ENCODE data around the gene PSME2.
"Not testable (repeated sequence)": the region's sequence is repeated elsewhere in the genome, so short reads cannot be mapped to it uniquely, and the experiment has no call there.

PSME2 gene

GRCh38 chr14:24113801-24114531, 32.4 kb downstream of the PSME2 start:
- Histone ChIP-seq H3K36me3 (ENCODE audit: control insufficient read depth, insufficient read depth, low read length) (peaks cover 14% of the 10 kb centered on the region), H3K27me3 (replicated peaks; ENCODE audit: control insufficient read depth, insufficient read depth, low read length, poor library complexity, severe bottlenecking) (no peaks in the 10 kb centered on the region), H3K4me1 (ENCODE audit: control insufficient read depth, insufficient read depth, low read length, poor library complexity, severe bottlenecking) (peaks cover 15% of the 10 kb centered on the region), H3K4me3 (ENCODE audit: insufficient read depth, low read depth, low read length, poor library complexity, severe bottlenecking) (peak overlapping the region; percentile 69), H3K27ac (ENCODE audit: insufficient read depth, low read length, poor library complexity, severe bottlenecking) (peak overlapping the region; percentile 98), H3K9me3 (ENCODE audit: control insufficient read depth, low read length) (no peaks in the 10 kb centered on the region)
- peak; percentile 64 to 79 (median 75) for DNase-seq

GRCh38 chr14:24113379-24113800, 33.0 kb downstream of the PSME2 start:
- Histone ChIP-seq H3K4me3 (ENCODE audit: insufficient read depth, low read depth, low read length, poor library complexity, severe bottlenecking) (peak overlapping the region; percentile 69), H3K36me3 (ENCODE audit: control insufficient read depth, insufficient read depth, low read length) (peaks cover 8% of the 10 kb centered on the region), H3K9me3 (ENCODE audit: control insufficient read depth, low read length) (no peaks in the 10 kb centered on the region), H3K27me3 (replicated peaks; ENCODE audit: control insufficient read depth, insufficient read depth, low read length, poor library complexity, severe bottlenecking) (no peaks in the 10 kb centered on the region), H3K4me1 (ENCODE audit: control insufficient read depth, insufficient read depth, low read length, poor library complexity, severe bottlenecking) (peaks cover 19% of the 10 kb centered on the region), H3K27ac (ENCODE audit: insufficient read depth, low read length, poor library complexity, severe bottlenecking) (peak overlapping the region; percentile 98)
- no peak for DNase-seq

DNA sequence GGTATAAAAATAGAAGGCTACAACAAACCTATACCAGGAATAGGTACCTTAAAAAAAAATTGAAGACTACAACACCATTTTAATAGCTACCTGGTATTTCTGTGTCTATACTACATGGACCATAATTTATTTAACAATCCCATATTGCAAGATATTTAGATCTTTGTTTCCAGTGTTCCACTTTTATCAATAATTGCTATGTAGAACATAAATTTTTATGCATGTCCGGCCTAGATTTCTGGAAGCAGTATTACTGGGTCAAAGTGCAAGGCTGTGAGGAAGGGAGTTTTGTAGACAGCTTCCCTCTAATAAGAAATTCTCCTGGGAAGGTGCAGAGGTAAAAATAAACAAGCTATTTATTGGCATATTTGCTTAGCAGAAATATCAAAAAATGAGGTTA, 35.9 kb downstream of the PSME2 start:
- Histone ChIP-seq H3K4me1 (ENCODE audit: control insufficient read depth, insufficient read depth, low read length, poor library complexity, severe bottlenecking) (peaks cover 9% of the 10 kb centered on the region), H3K27ac (ENCODE audit: insufficient read depth, low read length, poor library complexity, severe bottlenecking) (no peak overlapping the region), H3K36me3 (ENCODE audit: control insufficient read depth, insufficient read depth, low read length) (no peaks in the 10 kb centered on the region), H3K27me3 (replicated peaks; ENCODE audit: control insufficient read depth, insufficient read depth, low read length, poor library complexity, severe bottlenecking) (no peaks in the 10 kb centered on the region), H3K4me3 (ENCODE audit: insufficient read depth, low read depth, low read length, poor library complexity, severe bottlenecking) (no peak overlapping the region), H3K9me3 (ENCODE audit: control insufficient read depth, low read length) (no peaks in the 10 kb centered on the region)
- no peak for DNase-seq

DNA sequence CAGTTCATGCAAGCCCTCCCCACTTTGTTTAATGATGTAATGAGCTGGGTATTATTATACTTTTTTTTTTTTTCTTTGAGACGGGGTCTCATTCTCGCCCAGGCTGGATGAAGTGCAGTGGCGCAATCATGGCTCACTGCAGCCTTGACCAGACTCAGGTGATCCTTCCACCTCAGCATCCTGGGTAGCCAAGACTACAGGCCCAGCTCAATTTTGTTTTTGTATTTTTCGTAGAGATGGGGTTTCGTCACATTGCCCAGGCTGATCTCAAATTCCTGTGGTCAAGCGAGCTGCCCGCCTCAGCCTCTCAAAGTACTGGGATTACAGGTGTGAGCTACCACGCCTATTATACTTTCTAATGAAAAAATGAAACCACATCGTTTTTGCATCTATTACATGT, 36.4 kb downstream of the PSME2 start:
- H3K36me3 ChIP-seq (ENCODE audit: control insufficient read depth, insufficient read depth, low read length), result no peaks in the 10 kb centered on the region
- no peaks in the 10 kb centered on the region for H3K9me3 ChIP-seq (ENCODE audit: control insufficient read depth, low read length)
- no peaks in the 10 kb centered on the region for H3K27me3 ChIP-seq (replicated peaks; ENCODE audit: control insufficient read depth, insufficient read depth, low read length, poor library complexity, severe bottlenecking)
- H3K27ac ChIP-seq (ENCODE audit: insufficient read depth, low read length, poor library complexity, severe bottlenecking), result no peak overlapping the region
- H3K4me1 ChIP-seq (ENCODE audit: control insufficient read depth, insufficient read depth, low read length, poor library complexity, severe bottlenecking), result peaks cover 8% of the 10 kb centered on the region
- DNase-seq, result no peak
- no peak overlapping the region for H3K4me3 ChIP-seq (ENCODE audit: insufficient read depth, low read depth, low read length, poor library complexity, severe bottlenecking)

DNA sequence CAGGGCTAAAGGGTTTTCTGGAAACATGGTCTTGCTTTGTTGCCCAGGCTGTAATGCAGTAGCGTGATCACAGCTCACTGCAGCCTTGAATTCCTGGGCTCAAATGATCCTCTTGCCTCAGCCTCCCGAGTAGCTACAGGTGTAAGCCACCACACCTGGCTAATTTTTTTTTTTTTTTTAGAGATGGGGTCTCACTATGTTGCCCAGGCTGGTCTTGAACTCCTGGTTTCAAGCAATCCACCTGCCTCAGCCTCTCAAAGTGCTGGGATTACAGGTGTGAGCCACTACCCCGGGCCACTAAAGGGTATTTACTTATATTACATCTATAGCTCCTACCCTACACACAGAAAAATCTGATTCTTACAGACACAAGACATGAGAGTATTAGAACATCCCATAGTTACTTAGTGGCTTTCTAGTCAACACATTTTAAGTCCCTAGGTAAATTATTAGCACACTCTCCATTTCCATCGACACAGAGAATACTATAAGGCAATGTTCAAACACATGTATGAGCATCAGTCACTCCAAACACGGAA, 38.0 kb downstream of the PSME2 start:
- H3K27ac ChIP-seq (ENCODE audit: insufficient read depth, low read length, poor library complexity, severe bottlenecking), result peak overlapping the region; percentile 53
- no peaks in the 10 kb centered on the region for H3K9me3 ChIP-seq (ENCODE audit: control insufficient read depth, low read length)
- peaks cover 8% of the 10 kb centered on the region for H3K4me1 ChIP-seq (ENCODE audit: control insufficient read depth, insufficient read depth, low read length, poor library complexity, severe bottlenecking)
- H3K36me3 ChIP-seq (ENCODE audit: control insufficient read depth, insufficient read depth, low read length), result peaks cover 5% of the 10 kb centered on the region
- no peak overlapping the region for H3K4me3 ChIP-seq (ENCODE audit: insufficient read depth, low read depth, low read length, poor library complexity, severe bottlenecking)
- H3K27me3 ChIP-seq (replicated peaks; ENCODE audit: control insufficient read depth, insufficient read depth, low read length, poor library complexity, severe bottlenecking), result no peaks in the 10 kb centered on the region
- no peak for DNase-seq

GRCh38 chr14:24106672-24107271, 39.6 kb downstream of the PSME2 start:
- peaks cover 12% of the 10 kb centered on the region for H3K36me3 ChIP-seq (ENCODE audit: control insufficient read depth, insufficient read depth, low read length)
- no peak overlapping the region for H3K27ac ChIP-seq (ENCODE audit: insufficient read depth, low read length, poor library complexity, severe bottlenecking)
- no peaks in the 10 kb centered on the region for H3K27me3 ChIP-seq (replicated peaks; ENCODE audit: control insufficient read depth, insufficient read depth, low read length, poor library complexity, severe bottlenecking)
- H3K9me3 ChIP-seq (ENCODE audit: control insufficient read depth, low read length), result no peaks in the 10 kb centered on the region
- H3K4me1 ChIP-seq (ENCODE audit: control insufficient read depth, insufficient read depth, low read length, poor library complexity, severe bottlenecking), result peaks cover 8% of the 10 kb centered on the region
- no peak overlapping the region for H3K4me3 ChIP-seq (ENCODE audit: insufficient read depth, low read depth, low read length, poor library complexity, severe bottlenecking)
- DNase-seq, result no peak

- H3K36me3 ChIP-seq (ENCODE audit: control insufficient read depth, insufficient read depth, low read length), result peaks cover 12% of the 10 kb centered on the region
- not testable (repeated sequence) for H3K27me3 ChIP-seq (replicated peaks; ENCODE audit: control insufficient read depth, insufficient read depth, low read length, poor library complexity, severe bottlenecking); H3K4me1 ChIP-seq (ENCODE audit: control insufficient read depth, insufficient read depth, low read length, poor library complexity, severe bottlenecking); H3K4me3 ChIP-seq (ENCODE audit: insufficient read depth, low read depth, low read length, poor library complexity, severe bottlenecking); H3K27ac ChIP-seq (ENCODE audit: insufficient read depth, low read length, poor library complexity, severe bottlenecking); H3K9me3 ChIP-seq (ENCODE audit: control insufficient read depth, low read length); DNase-seq
These were observed 40.7 kb downstream of the PSME2 start for GRCh38 chr14:24105609-24106239.

DNA sequence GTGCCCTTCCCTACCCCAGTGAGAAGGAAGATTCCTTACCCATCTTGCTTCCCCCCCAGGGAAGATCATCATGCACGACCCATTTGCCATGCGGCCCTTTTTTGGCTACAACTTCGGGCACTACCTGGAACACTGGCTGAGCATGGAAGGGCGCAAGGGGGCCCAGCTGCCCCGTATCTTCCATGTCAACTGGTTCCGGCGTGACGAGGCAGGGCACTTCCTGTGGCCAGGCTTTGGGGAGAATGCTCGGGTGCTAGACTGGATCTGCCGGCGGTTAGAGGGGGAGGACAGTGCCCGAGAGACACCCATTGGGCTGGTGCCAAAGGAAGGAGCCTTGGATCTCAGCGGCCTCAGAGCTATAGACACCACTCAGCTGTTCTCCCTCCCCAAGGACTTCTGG, 43.0 kb downstream of the PSME2 start:
- H3K9me3 ChIP-seq (ENCODE audit: control insufficient read depth, low read length), result no peaks in the 10 kb centered on the region
- no peak overlapping the region for H3K4me3 ChIP-seq (ENCODE audit: insufficient read depth, low read depth, low read length, poor library complexity, severe bottlenecking)
- peaks cover 27% of the 10 kb centered on the region for H3K36me3 ChIP-seq (ENCODE audit: control insufficient read depth, insufficient read depth, low read length)
- no peak overlapping the region for H3K27ac ChIP-seq (ENCODE audit: insufficient read depth, low read length, poor library complexity, severe bottlenecking)
- H3K4me1 ChIP-seq (ENCODE audit: control insufficient read depth, insufficient read depth, low read length, poor library complexity, severe bottlenecking), result no peaks in the 10 kb centered on the region
- DNase-seq, result no peak
- H3K27me3 ChIP-seq (replicated peaks; ENCODE audit: control insufficient read depth, insufficient read depth, low read length, poor library complexity, severe bottlenecking), result no peaks in the 10 kb centered on the region

GRCh38 chr14:24102357-24103048, 43.9 kb downstream of the PSME2 start:
- DNase-seq, result no peak
- peaks cover 31% of the 10 kb centered on the region for H3K36me3 ChIP-seq (ENCODE audit: control insufficient read depth, insufficient read depth, low read length)
- H3K27me3 ChIP-seq (replicated peaks; ENCODE audit: control insufficient read depth, insufficient read depth, low read length, poor library complexity, severe bottlenecking), result no peaks in the 10 kb centered on the region

More at GRCh38 chr14:24102357-24103048, 43.9 kb downstream of the PSME2 start:
- H3K4me3 ChIP-seq (ENCODE audit: insufficient read depth, low read depth, low read length, poor library complexity, severe bottlenecking), result no peak overlapping the region
- no peak overlapping the region for H3K27ac ChIP-seq (ENCODE audit: insufficient read depth, low read length, poor library complexity, severe bottlenecking)
- H3K4me1 ChIP-seq (ENCODE audit: control insufficient read depth, insufficient read depth, low read length, poor library complexity, severe bottlenecking), result no peaks in the 10 kb centered on the region
- H3K9me3 ChIP-seq (ENCODE audit: control insufficient read depth, low read length), result no peaks in the 10 kb centered on the region
